Measurements from ENCODE around the gene SPOCK1. TPM values are rescaled to one million over a fixed set of nuclear protein-coding genes. Genes with fewer than 3 reads are reported as not detected.

Gene SPOCK1
- total RNA-seq, 1 experiment from 2014 or later: 23.9 TPM

GRCh38 chr5:137105351-137106035 lies 393.6 kb downstream of the SPOCK1 start:
- Histone ChIP-seq H4K20me1 (ENCODE audit: insufficient read depth) (no peaks in the 10 kb centered on the region), H3K9me2 (ENCODE audit: insufficient read depth) (no peaks in the 10 kb centered on the region), H2AFZ (no peak overlapping the region), H3K4me1 (replicated peaks; ENCODE audit: insufficient read depth) (no peaks in the 10 kb centered on the region), H3F3A (ENCODE audit: insufficient read depth, low read depth) (no peaks in the 10 kb centered on the region), H3K27ac (no peak overlapping the region), H3K9me3 (ENCODE audit: insufficient read depth, low read depth) (no peaks in the 10 kb centered on the region), H3K36me3 (ENCODE audit: low read depth) (no peaks in the 10 kb centered on the region), H3K27me3 (ENCODE audit: insufficient read depth, low read depth) (no peaks in the 10 kb centered on the region), H3K4me2 (no peak overlapping the region), H3K4me3 (no peak overlapping the region), H3K79me2 (ENCODE audit: low read depth) (no peaks in the 10 kb centered on the region)
- POLR2A ChIA-PET (ENCODE audit: unreplicated experiment): no interaction called here
- intact Hi-C loops (cut with micrococcal nuclease; ENCODE audit: unreplicated experiment): no loop called here
- CTCF ChIA-PET: no interaction called here
- BruUV-seq (replicated peaks): no TSS peak
- TF ChIP-seq EZH2 (IDR thresholded peaks at IDR 0.05; ENCODE audit: low read depth): no peak
- TF ChIP-seq CTCF (conservative IDR thresholded peaks at IDR 0.05): no peak
- no peak for DNase-seq

DNA sequence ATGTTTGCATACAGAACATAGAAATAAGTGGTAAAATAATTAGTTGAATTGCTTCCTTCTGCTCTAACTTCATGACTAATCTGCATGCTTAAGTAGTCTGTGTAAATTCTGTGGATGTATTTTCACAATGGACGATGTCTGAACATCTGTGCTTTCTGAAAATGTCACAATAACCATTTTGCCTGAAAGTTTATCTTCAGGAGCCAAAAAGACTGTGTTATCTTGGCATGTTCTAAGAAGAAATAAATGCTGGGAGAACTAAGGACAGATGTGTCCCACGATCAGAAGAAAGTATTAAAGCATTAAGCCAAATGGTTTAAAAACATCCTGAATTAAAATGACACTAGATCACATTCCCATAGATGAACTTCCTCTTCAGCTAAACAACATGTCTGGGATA lies 397.6 kb downstream of the SPOCK1 start:
- no TSS peak for BruUV-seq (replicated peaks)
- Histone ChIP-seq H4K20me1 (ENCODE audit: insufficient read depth) (no peaks in the 10 kb centered on the region), H3K36me3 (ENCODE audit: low read depth) (no peaks in the 10 kb centered on the region), H3K27ac (no peak overlapping the region), H3K9me3 (ENCODE audit: insufficient read depth, low read depth) (no peaks in the 10 kb centered on the region), H3F3A (ENCODE audit: insufficient read depth, low read depth) (no peaks in the 10 kb centered on the region), H3K4me1 (replicated peaks; ENCODE audit: insufficient read depth) (no peaks in the 10 kb centered on the region), H3K4me3 (no peak overlapping the region), H3K27me3 (ENCODE audit: insufficient read depth, low read depth) (no peaks in the 10 kb centered on the region), H3K9me2 (ENCODE audit: insufficient read depth) (no peaks in the 10 kb centered on the region), H3K4me2 (no peak overlapping the region), H3K79me2 (ENCODE audit: low read depth) (no peaks in the 10 kb centered on the region), H2AFZ (no peak overlapping the region)
- no peak for DNase-seq
- intact Hi-C loops (cut with micrococcal nuclease; ENCODE audit: unreplicated experiment): no loop called here
- POLR2A ChIA-PET (ENCODE audit: unreplicated experiment): no interaction called here
- TF ChIP-seq EZH2 (IDR thresholded peaks at IDR 0.05; ENCODE audit: low read depth): no peak
- TF ChIP-seq CTCF (conservative IDR thresholded peaks at IDR 0.05): no peak
- CTCF ChIA-PET: no interaction called here

DNA sequence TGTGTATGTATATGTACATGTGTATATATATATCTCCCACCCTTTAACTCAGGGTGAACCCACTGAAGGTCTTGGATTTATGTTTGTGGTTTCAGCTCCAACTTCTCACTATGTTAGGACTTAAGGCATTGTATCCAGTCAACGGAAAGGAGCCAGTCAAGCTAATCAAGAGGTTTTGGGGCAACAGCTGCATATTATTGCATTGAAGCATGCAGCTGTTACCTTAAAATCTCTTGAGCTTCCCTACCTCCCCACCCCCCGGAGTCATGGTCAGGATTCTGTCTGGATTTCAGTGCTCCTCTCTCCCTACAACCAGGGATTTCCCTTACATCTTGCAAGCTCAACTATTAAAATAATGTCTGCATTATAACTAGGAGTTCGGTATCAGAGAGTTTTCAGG lies 399.5 kb downstream of the SPOCK1 start:
- Histone ChIP-seq H3K27me3 (ENCODE audit: insufficient read depth, low read depth) (no peaks in the 10 kb centered on the region), H3K36me3 (ENCODE audit: low read depth) (no peaks in the 10 kb centered on the region), H3F3A (ENCODE audit: insufficient read depth, low read depth) (no peaks in the 10 kb centered on the region), H3K9me2 (ENCODE audit: insufficient read depth) (no peaks in the 10 kb centered on the region), H3K4me3 (no peak overlapping the region), H3K4me1 (replicated peaks; ENCODE audit: insufficient read depth) (no peaks in the 10 kb centered on the region), H3K79me2 (ENCODE audit: low read depth) (no peaks in the 10 kb centered on the region), H3K27ac (no peak overlapping the region), H2AFZ (no peak overlapping the region), H3K9me3 (ENCODE audit: insufficient read depth, low read depth) (no peaks in the 10 kb centered on the region), H3K4me2 (no peak overlapping the region), H4K20me1 (ENCODE audit: insufficient read depth) (no peaks in the 10 kb centered on the region)
- no peak for TF ChIP-seq EZH2 (IDR thresholded peaks at IDR 0.05; ENCODE audit: low read depth)
- TF ChIP-seq CTCF (conservative IDR thresholded peaks at IDR 0.05): no peak
- POLR2A ChIA-PET (ENCODE audit: unreplicated experiment): no interaction called here
- DNase-seq: no peak
- BruUV-seq (replicated peaks): no TSS peak
- CTCF ChIA-PET: no interaction called here
- intact Hi-C loops (cut with micrococcal nuclease; ENCODE audit: unreplicated experiment): no loop called here

Measured in PC-9 (cell line).